GM12801 (cell line): ENCODE data around the gene DPRX.

Source experiments
- CTCF ChIP-seq: IDR thresholded peaks from one replicate; pipeline ENCODE4 v1.5.1; 2011; ENCODE audit warnings: control low read depth; ENCODE audit not compliant: insufficient read length; ENCODE audit errors: extremely low read depth

The DPRX gene

GRCh38 chr19:53631949-53632407 lies at the start of gene DPRX:
Gene DPRX (plus strand): TSS chr19:53631999. CDS start chr19:53632107, 108 bp downstream.
- TF ChIP-seq CTCF, result no peak

DNA sequence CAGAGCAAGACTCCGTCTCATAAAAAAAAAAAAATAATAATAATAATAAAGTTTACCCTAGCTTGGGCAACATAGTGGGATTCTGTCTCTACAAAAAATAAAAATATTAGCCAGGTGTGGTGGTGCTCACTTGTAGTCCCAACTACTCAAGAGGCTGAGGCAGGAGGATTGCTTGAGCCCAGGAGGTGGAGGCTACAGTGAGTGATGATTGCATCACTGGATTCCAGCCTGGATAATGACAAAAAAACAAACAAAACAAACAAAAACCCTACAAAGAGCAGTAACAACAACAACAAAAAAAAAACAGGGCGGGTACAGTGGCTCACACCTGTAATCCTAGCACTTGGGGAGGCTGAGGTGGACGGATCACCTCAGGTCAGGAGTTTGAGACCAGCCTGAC lies 48.6 kb upstream of the DPRX start:
- TF ChIP-seq CTCF, result no peak

- TF ChIP-seq CTCF, result no peak
Observed at GRCh38 chr19:53586277-53586691, 45.5 kb upstream of the DPRX start.

- TF ChIP-seq CTCF, result no peak
Observed at GRCh38 chr19:53594811-53595509, 36.8 kb upstream of the DPRX start.

- no peak for TF ChIP-seq CTCF
Observed at GRCh38 chr19:53595510-53595867, 36.3 kb upstream of the DPRX start.

DNA sequence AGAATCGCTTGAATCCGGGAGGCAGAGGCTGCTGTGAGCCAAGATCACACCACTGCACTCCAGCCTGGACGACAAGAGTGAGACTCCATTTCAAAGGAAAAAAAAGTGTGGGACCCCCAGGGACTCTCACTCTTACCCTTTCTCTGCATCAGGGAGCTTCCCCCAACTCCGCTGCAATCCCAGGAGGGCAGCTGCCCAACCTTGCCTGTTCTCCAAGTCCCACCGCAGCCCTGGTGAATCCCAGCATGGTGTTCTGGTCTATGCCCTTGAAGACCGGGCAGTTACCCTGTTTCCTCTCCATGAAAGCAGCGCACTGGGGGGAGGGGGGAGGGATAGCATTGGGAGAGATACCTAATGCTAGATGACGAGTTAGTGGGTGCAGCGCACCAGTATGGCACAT lies 35.7 kb upstream of the DPRX start:
- no peak for TF ChIP-seq CTCF

- no peak for TF ChIP-seq CTCF
Observed at GRCh38 chr19:53597023-53597422, 34.8 kb upstream of the DPRX start.
